Neutrophil (primary cell): Measurements from ENCODE around the gene SDCBP2.

ENCODE experiments used
- H3K27ac ChIP-seq: fragments of 200-600 bp; sonication (generic); 2 replicates; pipeline ENCODE4 v1.5.1; 2016; ENCODE audit warnings: mild to moderate bottlenecking, moderate library complexity
- H3K27me3 ChIP-seq: fragments of 200-600 bp; sonication (generic); 2 replicates; pipeline ENCODE4 v1.6.0; 2016; ENCODE audit warnings: mild to moderate bottlenecking
- H3K36me3 ChIP-seq: fragments of 200-600 bp; sonication (generic); 2 replicates; pipeline ENCODE4 v1.5.1; 2017
- H3K4me1 ChIP-seq, 2 experiments: fragments of 200-600 bp in 1 of 2; sonication (generic) in 1 of 2; 1 replicate in 1 of 2; 2 replicates in 1 of 2; pipeline versions ENCODE4 v1.5.1 to v1.6.1; 2013 to 2016; ENCODE audit warnings: low read depth in 1 of 2, low read length in 1 of 2, mild to moderate bottlenecking in 1 of 2, moderate library complexity in 1 of 2; ENCODE audit not compliant: control insufficient read depth in 1 of 2, insufficient read depth in 1 of 2
- H3K4me3 ChIP-seq, 2 experiments: fragments of 200-600 bp in 1 of 2; sonication (generic) in 1 of 2; 1 replicate in 1 of 2; 2 replicates in 1 of 2; pipeline ENCODE4 v1.5.1; 2013 to 2016; ENCODE audit warnings: low read depth in 1 of 2, low read length in 1 of 2, mild to moderate bottlenecking in 1 of 2, moderate library complexity in 1 of 2
- H3K9me3 ChIP-seq: fragments of 200-600 bp; sonication (generic); 2 replicates; pipeline ENCODE4 v1.5.1; 2016
- TF ChIP-seq, protein P1 (sequence below): fragments of 200-600 bp; sonication (generic); IDR thresholded peaks from 2 replicates; pipeline ENCODE4 v1.5.1; 2016; ENCODE audit warnings: antibody characterized with exemption

Gene SDCBP2

DNA sequence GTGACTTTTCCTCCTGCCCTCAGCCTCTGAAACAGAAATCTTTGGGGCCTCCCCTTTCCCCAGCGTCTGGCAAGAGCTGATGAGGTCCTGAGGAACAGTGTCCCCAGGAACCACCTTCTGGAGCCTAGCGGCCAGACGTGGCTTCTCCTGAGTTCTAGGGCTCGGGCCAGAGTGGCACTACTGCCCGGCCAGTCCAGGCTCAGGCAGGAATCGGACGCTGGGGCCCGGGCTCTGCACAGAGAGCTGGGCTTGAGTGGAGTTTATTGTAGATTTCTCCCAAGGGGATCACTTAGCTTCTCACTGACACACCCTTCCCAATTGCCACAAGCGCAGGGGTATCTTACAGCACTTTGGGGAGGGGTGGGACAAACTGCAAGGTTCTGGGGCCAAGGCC, 20.2 kb downstream of the SDCBP2 start:
- no peaks in the 10 kb centered on the region for H3K9me3 ChIP-seq
- H3K27me3 ChIP-seq: no peaks in the 10 kb centered on the region
- no peaks in the 10 kb centered on the region for H3K36me3 ChIP-seq
- H3K4me1 ChIP-seq: peaks cover 5 to 6% of the 10 kb centered on the region in 2 experiments
- no peak overlapping the region for H3K4me3 ChIP-seq
- TF ChIP-seq, protein P1, sequence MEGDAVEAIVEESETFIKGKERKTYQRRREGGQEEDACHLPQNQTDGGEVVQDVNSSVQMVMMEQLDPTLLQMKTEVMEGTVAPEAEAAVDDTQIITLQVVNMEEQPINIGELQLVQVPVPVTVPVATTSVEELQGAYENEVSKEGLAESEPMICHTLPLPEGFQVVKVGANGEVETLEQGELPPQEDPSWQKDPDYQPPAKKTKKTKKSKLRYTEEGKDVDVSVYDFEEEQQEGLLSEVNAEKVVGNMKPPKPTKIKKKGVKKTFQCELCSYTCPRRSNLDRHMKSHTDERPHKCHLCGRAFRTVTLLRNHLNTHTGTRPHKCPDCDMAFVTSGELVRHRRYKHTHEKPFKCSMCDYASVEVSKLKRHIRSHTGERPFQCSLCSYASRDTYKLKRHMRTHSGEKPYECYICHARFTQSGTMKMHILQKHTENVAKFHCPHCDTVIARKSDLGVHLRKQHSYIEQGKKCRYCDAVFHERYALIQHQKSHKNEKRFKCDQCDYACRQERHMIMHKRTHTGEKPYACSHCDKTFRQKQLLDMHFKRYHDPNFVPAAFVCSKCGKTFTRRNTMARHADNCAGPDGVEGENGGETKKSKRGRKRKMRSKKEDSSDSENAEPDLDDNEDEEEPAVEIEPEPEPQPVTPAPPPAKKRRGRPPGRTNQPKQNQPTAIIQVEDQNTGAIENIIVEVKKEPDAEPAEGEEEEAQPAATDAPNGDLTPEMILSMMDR: no peak
- H3K27ac ChIP-seq: no peak overlapping the region

DNA sequence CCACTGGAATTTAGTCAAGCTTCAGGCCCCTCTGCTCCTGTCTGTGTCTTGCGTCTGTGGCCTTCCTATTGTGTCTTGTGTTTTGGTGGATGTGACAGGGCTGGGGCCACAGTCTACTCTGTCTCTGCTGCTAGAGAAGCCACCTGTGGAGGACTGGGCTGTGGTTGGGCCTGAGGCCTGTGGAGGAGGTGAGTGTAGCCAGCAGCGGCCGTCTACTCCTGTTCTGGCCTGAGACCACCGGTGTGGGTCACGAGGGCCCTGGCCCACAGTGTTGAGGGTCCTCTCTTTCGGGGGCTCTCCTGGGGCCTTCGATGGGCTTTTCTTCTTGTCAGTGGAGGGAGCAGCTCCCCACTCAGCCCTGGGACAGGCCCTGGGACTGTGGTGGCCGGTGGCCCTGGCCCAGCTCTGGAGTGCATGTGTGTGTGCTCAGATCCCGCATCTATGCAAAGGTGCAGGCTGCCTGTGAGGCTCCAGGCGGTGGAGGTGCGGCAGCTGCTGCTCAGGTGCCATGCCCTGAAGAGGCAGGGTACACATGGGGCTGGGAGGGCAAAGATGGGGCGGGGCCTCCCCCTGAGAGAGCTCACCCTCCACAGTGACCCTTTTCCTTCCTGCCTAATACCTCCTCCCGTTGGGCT, 20.8 kb downstream of the SDCBP2 start:
- H3K36me3 ChIP-seq: no peaks in the 10 kb centered on the region
- H3K9me3 ChIP-seq: no peaks in the 10 kb centered on the region
- peaks cover 0 to under 1% of the 10 kb centered on the region in 2 experiments for H3K4me1 ChIP-seq
- no peak overlapping the region for H3K27ac ChIP-seq
- no peaks in the 10 kb centered on the region for H3K27me3 ChIP-seq
- TF ChIP-seq, protein P1: no peak
- no peak overlapping the region for H3K4me3 ChIP-seq

DNA sequence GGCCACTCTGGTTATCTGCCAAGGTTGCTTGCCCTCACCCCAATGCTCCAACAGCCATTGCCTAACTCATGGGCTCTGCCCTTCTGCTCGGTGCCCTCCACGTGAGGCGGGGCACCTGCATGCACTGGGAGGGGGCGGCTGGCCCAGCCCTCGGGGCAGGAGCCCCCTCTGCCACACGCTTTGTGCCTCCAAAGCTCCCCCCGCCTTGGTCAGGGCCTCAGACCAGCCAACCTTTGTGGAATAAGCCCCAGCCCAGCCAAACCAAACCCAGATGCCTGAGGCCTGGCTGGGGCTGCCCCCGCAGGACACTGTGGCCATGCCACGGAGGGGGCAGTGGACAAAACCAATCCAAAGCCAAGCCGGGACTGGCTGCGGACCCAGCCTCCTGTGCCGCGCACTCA, 21.4 kb downstream of the SDCBP2 start:
- no peaks in the 10 kb centered on the region for H3K4me1 ChIP-seq
- H3K27ac ChIP-seq: no peak overlapping the region
- TF ChIP-seq, protein P1: no peak
- no peaks in the 10 kb centered on the region for H3K9me3 ChIP-seq
- no peaks in the 10 kb centered on the region for H3K36me3 ChIP-seq
- no peaks in the 10 kb centered on the region for H3K27me3 ChIP-seq
- H3K4me3 ChIP-seq: no peak overlapping the region

DNA sequence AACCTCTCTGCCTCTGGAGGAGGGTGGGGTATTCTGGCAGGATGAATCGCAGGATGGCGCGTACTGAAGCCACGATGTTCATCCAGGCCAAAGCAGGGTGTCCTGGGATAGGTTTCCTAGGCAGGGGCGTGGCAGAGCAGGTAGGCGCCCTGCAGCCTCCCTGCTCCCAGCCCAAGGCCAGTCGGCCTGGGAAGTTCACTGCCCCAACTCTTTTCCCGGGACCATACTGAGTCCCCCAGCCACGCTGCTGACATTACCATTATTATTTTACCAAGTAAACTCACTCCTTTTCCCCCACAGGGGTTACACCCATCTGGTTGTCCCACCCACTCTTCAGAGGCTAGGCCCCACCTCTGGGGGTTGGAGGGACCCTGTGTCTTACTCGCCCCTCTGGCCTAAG, 21.8 kb downstream of the SDCBP2 start:
- Histone ChIP-seq H3K27me3 (no peaks in the 10 kb centered on the region), H3K27ac (no peak overlapping the region), H3K36me3 (no peaks in the 10 kb centered on the region), H3K9me3 (no peaks in the 10 kb centered on the region), H3K4me1 (no peaks in the 10 kb centered on the region), H3K4me3 (no peak overlapping the region)
- TF ChIP-seq, protein P1: no peak

DNA sequence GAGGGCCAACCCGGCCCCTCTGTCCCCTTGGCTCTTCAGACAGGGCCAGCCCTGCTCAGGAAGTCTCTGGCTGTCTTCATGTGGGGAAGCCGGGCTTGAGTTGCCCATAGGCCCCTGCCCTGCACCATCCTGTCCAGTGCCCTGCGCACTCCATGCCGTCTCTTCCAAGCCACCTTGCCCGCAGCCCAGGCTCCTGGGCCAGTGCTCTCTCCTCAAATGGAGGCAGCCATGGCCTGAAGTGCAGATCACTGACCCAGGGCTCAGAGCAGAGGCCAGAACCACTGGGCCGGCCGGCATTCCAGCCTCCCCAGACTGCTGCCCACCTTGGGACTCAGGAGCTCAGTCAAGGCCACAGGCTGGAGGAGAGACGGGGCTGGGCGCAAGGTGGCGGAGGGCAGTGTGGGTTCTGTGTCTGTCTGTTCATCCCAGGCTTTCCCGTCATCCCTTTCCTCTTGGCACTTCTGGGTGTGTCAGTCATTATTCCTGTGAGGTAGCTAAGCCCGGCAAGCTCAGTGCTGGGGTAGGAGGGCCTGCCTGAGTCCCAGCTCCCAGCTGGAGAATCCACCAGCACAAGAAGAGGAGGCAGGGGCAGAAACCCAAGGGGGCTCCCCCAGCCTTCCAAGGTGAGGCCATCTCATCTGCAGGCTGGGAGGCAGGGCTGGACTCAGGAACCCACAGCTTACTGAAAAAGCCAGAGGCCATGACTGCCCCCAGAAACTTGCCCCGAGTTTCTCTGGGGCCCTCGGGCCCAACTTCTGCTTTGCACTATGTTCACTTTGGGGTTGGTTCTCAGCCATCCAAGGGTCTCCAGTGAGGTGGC, 22.4 kb downstream of the SDCBP2 start:
- Histone ChIP-seq H3K27ac (no peak overlapping the region), H3K4me1 (no peaks in the 10 kb centered on the region), H3K4me3 (no peak overlapping the region), H3K27me3 (no peaks in the 10 kb centered on the region), H3K36me3 (no peaks in the 10 kb centered on the region), H3K9me3 (no peaks in the 10 kb centered on the region)
- TF ChIP-seq, protein P1: no peak
